Right lobe of liver (tissue), 6 donors: ENCODE data around the gene ADSS1. TPM values are rescaled to one million over a fixed set of nuclear protein-coding genes. Genes with fewer than 3 reads are reported as not detected.

Experiments used
- ATAC-seq, 4 donors: fragments of 200-7000 bp; cut with Tn5 transposase; one replicate each; pipeline ENCODE4 v1.9.1; 2020; ENCODE audit warnings: mild to moderate bottlenecking in 4 of 4, moderate library complexity in 4 of 4
- DNase-seq, 3 donors: peaks; one replicate each; pipeline ENCODE4 v3.0.0-alpha.2; 2020
- H3K27ac ChIP-seq, 3 donors: fragments of 200-600 bp; one replicate each; pipeline ENCODE4 v1.8.0; 2022
- H3K27me3 ChIP-seq, 2 donors: fragments of 200-600 bp; one replicate each; pipeline ENCODE4 v1.8.0; 2022
- H3K36me3 ChIP-seq, 4 donors: fragments of 200-600 bp; sonication (generic) in 1 of 4; one replicate each; pipeline versions ENCODE4 v1.5.1 to v1.8.0; 2017 to 2022; ENCODE audit warnings: control low read depth in 1 of 4
- H3K4me1 ChIP-seq, 4 donors: fragments of 200-600 bp; sonication (generic) in 1 of 4; one replicate each; pipeline versions ENCODE4 v1.5.1 to v1.8.0; 2017 to 2022; ENCODE audit warnings: control low read depth in 1 of 4
- H3K4me3 ChIP-seq, 3 donors: fragments of 200-600 bp; one replicate each; pipeline ENCODE4 v1.8.0; 2022
- H3K9me3 ChIP-seq, 4 donors: fragments of 200-600 bp; sonication (generic) in 1 of 4; one replicate each; pipeline versions ENCODE4 v1.5.1 to v1.8.0; 2017 to 2022; ENCODE audit warnings: control low read depth in 1 of 4
- POLR2A ChIP-seq: fragments of 450-650 bp; IDR thresholded peaks from one replicate; pipeline ENCODE4 v1.6.1; 2017; ENCODE audit warnings: antibody characterized with exemption, mild to moderate bottlenecking
- WGBS: methylation state at CpG from one replicate; pipeline ENCODE4 v1.1.6; 2018; ENCODE audit warnings: low coverage, low lambda C conversion rate; ENCODE audit not compliant: insufficient coverage; ENCODE audit errors: missing lambda C conversion rate; 5-methylcytosine and 5-hydroxymethylcytosine counted together
- intact Hi-C, 2 donors: fragments of 100-400 bp; cut with DNase I; formaldehyde crosslinking; loops; one replicate each; pipeline versions ENCODE4 v1.11.2 to v1.14.1; 2022
- total RNA-seq, 6 experiments: library from RNA; depleted of rRNA in 2 of 6; stranded (reverse); fragments of >200 nt in 2 of 6; fragmentation: NEBNext Ultra II Directional in 3 of 6; extraction: Animal tissue kit (Norgen Biotek cat#: 25700) in 3 of 6; gene quantifications; one replicate each; pipeline versions ENCODE4 v1.1.0 to v1.2.4, GENCODE V29; 2016 to 2023
- TF ChIP-seq, protein P1 (sequence below), 4 donors: fragments of 200-600 bp in 3 of 4; fragments of 450-650 bp in 1 of 4; IDR thresholded peaks; one replicate each; pipeline versions ENCODE4 v1.5.1 to v1.8.0; 2016 to 2022; ENCODE audit warnings: antibody characterized with exemption in 4 of 4, mild to moderate bottlenecking in 2 of 4
- donor health status: DM: no; HTN: yes; CAD: no.
- donor health status: DM: no; HTN: no; CAD: no.
- donor health status: DM: no; HTN: no; CAD: no.
- donor health status: DM: no; HTN: yes; CAD: no.
- donor health status: DM: no; HTN: yes; CAD: no.

ADSS1 gene
- total RNA-seq, 6 experiments from 2014 or later, result 8.1 to 50.5 (median 36.8) TPM

DNA sequence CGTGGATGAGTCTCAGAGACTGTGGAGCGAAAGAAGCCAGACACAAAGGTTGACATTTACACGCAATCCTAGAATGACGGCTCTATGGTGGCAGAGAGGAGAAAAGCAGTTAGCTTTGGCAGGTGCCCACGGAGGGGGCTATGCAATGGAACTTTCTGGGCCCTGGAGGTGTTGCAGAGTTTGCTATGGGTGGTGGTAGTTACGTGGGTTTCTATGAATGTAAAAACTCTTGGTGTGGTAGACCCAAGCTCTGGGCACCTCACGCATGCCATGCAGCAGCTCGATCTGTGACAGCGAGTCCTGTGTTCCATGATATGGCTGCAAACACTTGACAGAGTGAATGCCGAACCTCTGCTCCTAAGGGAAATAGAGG lies 39.6 kb upstream of the ADSS1 start:
- Histone ChIP-seq H3K9me3 (no peaks in the 10 kb centered on the region), H3K27ac (no peak overlapping the region), H3K36me3 (no peaks in the 10 kb centered on the region), H3K4me1 (peaks cover 0 to 45% (median 31%) of the 10 kb centered on the region in 4 donors), H3K27me3 (no peaks in the 10 kb centered on the region), H3K4me3 (no peak overlapping the region)
- TF ChIP-seq, protein P1, sequence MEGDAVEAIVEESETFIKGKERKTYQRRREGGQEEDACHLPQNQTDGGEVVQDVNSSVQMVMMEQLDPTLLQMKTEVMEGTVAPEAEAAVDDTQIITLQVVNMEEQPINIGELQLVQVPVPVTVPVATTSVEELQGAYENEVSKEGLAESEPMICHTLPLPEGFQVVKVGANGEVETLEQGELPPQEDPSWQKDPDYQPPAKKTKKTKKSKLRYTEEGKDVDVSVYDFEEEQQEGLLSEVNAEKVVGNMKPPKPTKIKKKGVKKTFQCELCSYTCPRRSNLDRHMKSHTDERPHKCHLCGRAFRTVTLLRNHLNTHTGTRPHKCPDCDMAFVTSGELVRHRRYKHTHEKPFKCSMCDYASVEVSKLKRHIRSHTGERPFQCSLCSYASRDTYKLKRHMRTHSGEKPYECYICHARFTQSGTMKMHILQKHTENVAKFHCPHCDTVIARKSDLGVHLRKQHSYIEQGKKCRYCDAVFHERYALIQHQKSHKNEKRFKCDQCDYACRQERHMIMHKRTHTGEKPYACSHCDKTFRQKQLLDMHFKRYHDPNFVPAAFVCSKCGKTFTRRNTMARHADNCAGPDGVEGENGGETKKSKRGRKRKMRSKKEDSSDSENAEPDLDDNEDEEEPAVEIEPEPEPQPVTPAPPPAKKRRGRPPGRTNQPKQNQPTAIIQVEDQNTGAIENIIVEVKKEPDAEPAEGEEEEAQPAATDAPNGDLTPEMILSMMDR (IDR thresholded peaks at IDR 0.05), result no peak
- no peak for TF ChIP-seq POLR2A
- intact Hi-C loops, result no loop called here
- DNase-seq (no peak), ATAC-seq (no peak)
- WGBS, result 93% methylated on average over 2 of the region's 10 CpGs

DNA sequence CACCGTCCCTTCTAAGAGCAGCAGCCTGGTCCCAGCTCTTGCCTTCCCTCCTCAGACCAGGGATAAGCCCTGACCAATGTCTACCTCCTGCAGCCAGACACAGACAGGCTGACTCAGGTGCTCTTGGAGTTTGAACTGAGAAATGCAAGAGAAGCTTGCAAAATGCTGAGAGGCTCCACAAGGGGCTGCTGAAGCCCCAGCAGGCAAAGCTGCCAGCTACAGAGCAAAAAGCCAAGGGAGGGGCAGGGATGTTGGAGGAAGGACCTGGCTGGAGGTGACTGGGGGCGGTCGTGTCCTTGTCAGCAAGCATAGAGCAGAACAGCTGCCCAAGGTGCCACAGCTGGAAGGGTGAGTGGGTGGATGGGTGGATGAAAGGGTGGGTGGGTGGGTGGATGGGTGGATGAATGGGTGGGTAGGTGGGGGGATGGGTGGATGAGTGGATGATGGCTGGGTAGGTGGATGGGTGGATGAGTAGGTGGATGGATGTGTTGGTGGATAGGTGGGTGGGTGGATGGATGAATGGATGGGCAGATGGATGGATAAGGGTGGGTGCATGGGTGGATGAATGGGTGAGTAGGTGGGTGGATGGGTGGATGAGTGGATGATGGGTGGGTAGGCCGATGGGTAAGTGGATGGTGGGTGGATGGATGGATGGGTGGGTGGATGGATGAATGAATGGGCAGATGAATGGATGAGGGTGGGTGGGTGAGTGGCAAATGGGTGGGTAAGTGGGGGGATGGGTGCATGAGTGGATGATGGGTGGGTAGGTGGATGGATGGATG lies 38.6 kb upstream of the ADSS1 start:
- Histone ChIP-seq H3K36me3 (no peaks in the 10 kb centered on the region), H3K4me1 (peaks cover 0 to 36% (median 27%) of the 10 kb centered on the region in 4 donors), H3K27ac (no peak overlapping the region), H3K9me3 (no peaks in the 10 kb centered on the region), H3K4me3 (no peak overlapping the region), H3K27me3 (no peaks in the 10 kb centered on the region)
- no peak for TF ChIP-seq POLR2A
- TF ChIP-seq, protein P1 (IDR thresholded peaks at IDR 0.05), result no peak
- intact Hi-C loops, result no loop called here
- ATAC-seq (no peak), DNase-seq (peak in 1 of 3 donors; percentile 13)
- 90% methylated on average over 2 of the region's 4 CpGs for WGBS

DNA sequence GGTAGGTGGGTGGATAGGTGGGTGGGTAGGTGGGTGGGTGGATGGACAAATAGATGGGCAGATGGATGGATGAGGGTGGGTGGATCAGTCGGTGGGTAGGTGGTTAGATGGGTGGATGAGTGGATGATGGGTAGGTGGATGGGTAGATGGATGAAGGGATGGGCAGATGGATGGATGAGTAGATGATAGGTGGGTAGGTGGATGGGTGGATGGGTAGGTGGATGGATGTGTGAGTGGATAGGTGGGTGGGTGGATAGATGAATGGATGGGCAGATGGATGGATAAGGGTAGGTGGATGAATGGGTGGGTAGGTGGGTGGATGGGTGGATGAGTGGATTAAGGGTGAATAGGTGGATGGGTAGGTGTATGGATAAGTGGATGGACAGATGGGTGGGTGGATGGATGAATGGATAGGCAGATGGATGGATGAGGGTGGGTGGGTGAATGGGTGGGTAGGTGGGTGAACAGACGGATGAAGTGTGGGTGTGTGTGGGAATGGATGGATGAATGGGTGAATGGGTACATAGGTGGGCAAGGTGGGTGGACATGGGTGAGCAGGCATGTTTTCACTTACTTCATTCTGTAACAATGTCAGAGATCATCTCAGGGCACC lies 37.9 kb upstream of the ADSS1 start:
- H3K27ac ChIP-seq, result no peak overlapping the region
- ATAC-seq (no peak), DNase-seq (no peak)
- no peaks in the 10 kb centered on the region for H3K27me3 ChIP-seq
- no peaks in the 10 kb centered on the region for H3K36me3 ChIP-seq
- no peak for TF ChIP-seq POLR2A
- TF ChIP-seq, protein P1 (IDR thresholded peaks at IDR 0.05), result no peak
- WGBS, result 89% methylated on average over 2 of the region's 2 CpGs
- H3K9me3 ChIP-seq, result no peaks in the 10 kb centered on the region
- intact Hi-C loops, result no loop called here
- H3K4me3 ChIP-seq, result no peak overlapping the region
- peaks cover 0 to 36% (median 23%) of the 10 kb centered on the region in 4 donors for H3K4me1 ChIP-seq

DNA sequence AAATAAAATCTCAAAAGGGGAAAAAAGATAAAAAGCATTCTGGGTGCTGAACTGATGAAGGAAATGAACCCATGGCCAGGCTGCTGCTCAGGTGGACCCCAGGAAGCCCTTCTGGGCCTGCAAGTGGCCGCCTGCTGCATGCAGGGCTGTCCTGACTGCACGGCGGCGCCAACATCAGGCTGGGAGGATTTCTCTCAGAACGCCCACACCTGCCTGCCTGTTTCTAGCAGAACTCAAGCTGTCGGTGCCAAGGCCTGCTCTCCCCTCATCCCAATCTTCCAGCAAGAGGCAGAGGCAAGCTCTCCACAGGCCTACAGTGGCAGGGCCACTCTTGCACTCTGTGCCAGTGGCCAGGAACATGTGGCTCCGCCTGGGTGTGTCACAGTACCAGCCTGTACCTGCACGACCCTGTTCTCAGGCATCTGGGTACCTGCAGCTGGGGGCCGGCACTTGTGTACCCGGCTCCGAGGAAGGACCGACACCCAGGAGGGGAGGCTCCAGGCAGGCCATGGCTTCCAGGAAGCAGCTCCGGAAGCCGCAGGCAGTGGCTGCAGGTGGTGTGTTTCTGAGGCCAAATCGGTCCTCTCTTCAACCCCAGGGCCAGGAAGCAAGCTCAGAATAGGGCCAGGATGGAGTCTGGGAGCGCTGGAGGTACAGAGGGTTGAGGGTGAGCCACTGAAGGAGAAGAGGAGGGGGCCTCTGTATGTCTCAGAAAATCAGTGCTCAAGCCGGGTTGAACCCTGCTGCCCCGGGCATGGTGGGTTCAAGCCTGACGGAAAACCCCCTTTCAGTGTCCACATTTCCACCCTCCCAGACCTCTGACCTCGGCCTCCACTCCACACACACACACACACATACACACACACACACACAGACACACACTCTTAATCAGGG lies 37.2 kb upstream of the ADSS1 start:
- peak in 1 of 3 donors; percentile 24 for DNase-seq
- WGBS, result 50% methylated on average over 1 of the region's 20 CpGs

More for the DNA sequence above, 37.2 kb upstream of the ADSS1 start:
- no peaks in the 10 kb centered on the region for H3K36me3 ChIP-seq
- no peaks in the 10 kb centered on the region for H3K9me3 ChIP-seq
- H3K4me3 ChIP-seq, result no peak overlapping the region
- H3K27ac ChIP-seq, result no peak overlapping the region
- H3K4me1 ChIP-seq, result peaks cover 0 to 34% (median 20%) of the 10 kb centered on the region in 4 donors
- ATAC-seq, result no peak
- intact Hi-C loops, result no loop called here
- no peaks in the 10 kb centered on the region for H3K27me3 ChIP-seq
- no peak for TF ChIP-seq POLR2A
- TF ChIP-seq, protein P1 (IDR thresholded peaks at IDR 0.05), result no peak
